Neuron (in vitro differentiated cells): ENCODE measurements around the gene ACAD9.
"Not testable (repeated sequence)": the region's sequence is repeated elsewhere in the genome, so short reads cannot be mapped to it uniquely, and the experiment has no call there.

Source experiments
- H2AFZ ChIP-seq: one replicate; pipeline ENCODE4 v1.6.1; 2013; ENCODE audit warnings: low read depth, mild to moderate bottlenecking, inconsistent platforms, low read length, moderate library complexity
- H3K27me3 ChIP-seq: one replicate; pipeline ENCODE4 v1.6.1; 2013; ENCODE audit warnings: low read length; ENCODE audit not compliant: insufficient read depth
- H3K36me3 ChIP-seq: one replicate; pipeline ENCODE4 v1.6.1; 2013; ENCODE audit warnings: low read length; ENCODE audit not compliant: insufficient read depth
- H3K4me1 ChIP-seq: one replicate; pipeline ENCODE4 v1.6.1; 2013; ENCODE audit warnings: low read length; ENCODE audit not compliant: insufficient read depth
- H3K4me3 ChIP-seq: 2 replicates; pipeline ENCODE4 v1.5.1; 2013; ENCODE audit warnings: mild to moderate bottlenecking, low read length, moderate library complexity
- H3K9me3 ChIP-seq: one replicate; pipeline ENCODE4 v1.6.1; 2013; ENCODE audit warnings: low read length

The ACAD9 gene

DNA sequence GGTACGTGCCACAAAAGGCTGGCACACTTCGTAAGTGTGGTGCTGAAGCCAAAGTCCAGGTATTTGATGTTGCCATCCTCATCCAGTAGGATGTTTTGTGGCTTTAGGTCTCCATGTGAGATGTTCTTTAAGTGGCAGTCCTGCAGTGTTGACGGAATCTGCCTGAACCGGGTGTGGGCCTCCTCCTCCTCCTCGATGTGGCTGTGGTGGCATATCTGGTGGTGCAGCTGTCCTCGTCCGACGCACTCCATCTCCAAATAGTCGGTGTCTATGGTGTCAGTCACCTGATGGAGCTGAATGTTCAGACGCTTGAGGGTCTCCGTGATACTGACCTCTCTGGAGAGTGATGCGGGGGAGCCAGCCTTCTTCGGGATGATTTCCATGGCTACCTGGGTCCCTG, 30.5 kb upstream of the ACAD9 start:
- peaks cover 5% of the 10 kb centered on the region for H3K4me1 ChIP-seq
- no peak overlapping the region for H3K4me3 ChIP-seq
- peaks cover 1% of the 10 kb centered on the region for H3K9me3 ChIP-seq
- H3K36me3 ChIP-seq = no peaks in the 10 kb centered on the region
- no peaks in the 10 kb centered on the region for H3K27me3 ChIP-seq
- no peak overlapping the region for H2AFZ ChIP-seq

DNA sequence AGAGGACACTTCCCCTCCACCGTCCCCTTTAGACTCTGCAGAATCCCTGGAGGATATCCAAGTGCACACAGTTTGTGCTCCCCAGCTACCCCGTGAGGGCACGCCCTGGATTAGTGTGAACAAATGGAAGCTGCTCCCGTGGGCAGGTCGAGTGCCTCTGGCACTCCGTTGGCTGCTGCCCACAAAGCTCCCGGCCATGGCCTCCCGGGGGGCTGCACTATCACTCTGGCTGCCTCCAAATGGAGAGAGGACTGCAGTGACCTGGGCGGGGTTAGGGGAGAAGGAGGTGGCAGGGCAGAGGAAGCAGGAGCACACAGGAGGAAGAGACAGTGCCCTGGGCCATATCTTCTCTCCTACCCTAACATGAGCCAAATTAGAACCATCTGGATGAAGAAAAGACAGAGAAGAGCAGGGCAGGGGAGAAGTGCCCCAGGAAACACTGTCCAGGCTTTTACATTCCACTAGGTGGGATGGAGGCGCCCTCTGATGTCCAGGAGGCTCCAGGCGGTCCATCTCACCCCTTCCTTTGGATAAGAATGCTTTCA, 29.4 kb upstream of the ACAD9 start:
- no peak overlapping the region for H2AFZ ChIP-seq
- no peaks in the 10 kb centered on the region for H3K36me3 ChIP-seq
- peaks cover 5% of the 10 kb centered on the region for H3K9me3 ChIP-seq
- H3K27me3 ChIP-seq = no peaks in the 10 kb centered on the region
- H3K4me1 ChIP-seq = peaks cover 5% of the 10 kb centered on the region
- no peak overlapping the region for H3K4me3 ChIP-seq

DNA sequence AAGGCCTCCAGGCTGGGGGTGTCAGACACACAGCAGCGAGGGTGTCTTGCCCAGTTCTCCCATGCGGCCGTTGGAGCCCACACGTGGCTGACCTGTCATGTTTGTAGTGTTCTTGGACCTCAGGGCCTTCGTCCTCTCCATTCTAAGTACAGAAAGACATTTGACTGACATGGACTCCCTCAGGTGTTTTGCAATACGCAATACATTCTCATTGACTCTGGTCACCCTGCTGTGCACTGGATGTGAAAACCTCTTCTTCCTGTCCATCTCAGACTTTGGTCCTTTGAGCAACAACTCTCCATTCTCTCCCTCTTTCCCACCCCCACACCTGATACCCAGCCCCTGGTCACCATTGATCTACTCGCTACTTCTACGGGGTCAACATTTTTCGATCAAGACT, 28.9 kb upstream of the ACAD9 start:
- Histone ChIP-seq H3K36me3 (no peaks in the 10 kb centered on the region), H3K4me1 (peaks cover 2% of the 10 kb centered on the region), H2AFZ (no peak overlapping the region), H3K9me3 (peaks cover 6% of the 10 kb centered on the region), H3K4me3 (no peak overlapping the region), H3K27me3 (no peaks in the 10 kb centered on the region)

DNA sequence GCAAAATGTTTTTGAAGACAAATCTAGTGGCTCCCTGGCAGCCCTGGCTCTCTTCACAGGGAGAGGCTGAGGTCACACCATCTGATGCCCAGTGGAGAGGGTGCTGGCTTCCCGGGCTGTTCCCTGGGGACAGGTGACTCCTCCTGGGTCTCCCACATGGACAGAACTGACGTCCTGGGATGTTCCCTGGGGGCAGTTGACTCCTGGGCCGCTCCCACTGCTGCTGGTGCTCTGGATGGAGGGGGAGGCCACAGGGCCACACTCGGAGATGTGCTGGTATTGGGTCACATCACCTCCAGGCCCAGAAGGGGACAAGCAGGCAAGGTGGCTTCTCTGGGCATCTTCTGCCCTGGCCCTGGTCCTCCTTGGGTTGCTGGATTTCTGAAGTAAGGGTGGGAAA, 27.8 kb upstream of the ACAD9 start:
- Histone ChIP-seq H2AFZ (no peak overlapping the region), H3K36me3 (no peaks in the 10 kb centered on the region), H3K4me1 (no peaks in the 10 kb centered on the region), H3K9me3 (peaks cover 8% of the 10 kb centered on the region), H3K27me3 (no peaks in the 10 kb centered on the region), H3K4me3 (no peak overlapping the region)

DNA sequence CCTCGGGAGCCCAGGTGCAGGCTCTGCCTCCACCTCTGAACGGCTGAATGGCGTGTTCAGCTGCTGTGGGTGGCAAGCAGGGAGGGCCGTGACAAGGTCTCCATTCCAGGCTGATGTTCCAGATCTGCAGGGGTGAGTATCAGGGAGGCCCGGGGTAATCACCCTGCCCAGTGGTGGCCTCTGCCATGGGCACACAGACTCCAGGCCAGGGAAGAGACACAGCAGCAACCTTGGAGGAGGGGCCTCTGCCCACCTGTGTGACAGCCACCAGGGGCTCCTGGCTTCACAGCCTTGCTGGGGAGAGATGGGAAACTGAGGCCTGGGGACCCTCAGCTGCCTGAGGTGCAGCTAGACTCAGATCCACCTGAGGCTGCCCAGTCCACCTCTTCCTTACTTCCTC, 25.6 kb upstream of the ACAD9 start:
- H3K4me1 ChIP-seq = no peaks in the 10 kb centered on the region
- peaks cover 18% of the 10 kb centered on the region for H3K9me3 ChIP-seq
- H2AFZ ChIP-seq = no peak overlapping the region
- H3K4me3 ChIP-seq = no peak overlapping the region
- H3K27me3 ChIP-seq = no peaks in the 10 kb centered on the region
- H3K36me3 ChIP-seq = no peaks in the 10 kb centered on the region

DNA sequence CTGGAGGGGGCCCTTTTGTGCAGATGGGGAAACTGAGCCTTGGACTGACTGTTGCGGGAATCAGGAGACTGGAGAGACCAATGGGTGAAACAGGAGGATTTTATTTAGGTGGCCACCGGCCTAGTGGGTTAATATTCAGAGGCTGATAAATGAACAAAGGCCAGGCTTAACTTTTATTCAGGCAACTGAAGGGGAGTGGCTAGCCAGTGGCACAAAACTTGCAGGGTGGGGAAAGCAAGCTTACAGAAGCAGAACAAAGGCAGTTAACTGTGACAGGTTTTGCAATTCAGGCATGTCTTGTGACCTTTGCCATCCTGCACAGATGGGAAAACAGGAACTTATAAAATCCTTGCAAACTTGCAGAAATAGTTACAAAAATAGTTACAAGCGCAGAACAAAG, 24.9 kb upstream of the ACAD9 start:
- Histone ChIP-seq H3K36me3 (no peaks in the 10 kb centered on the region), H2AFZ (no peak overlapping the region), H3K4me1 (no peaks in the 10 kb centered on the region), H3K9me3 (peaks cover 24% of the 10 kb centered on the region), H3K27me3 (no peaks in the 10 kb centered on the region), H3K4me3 (no peak overlapping the region)

DNA sequence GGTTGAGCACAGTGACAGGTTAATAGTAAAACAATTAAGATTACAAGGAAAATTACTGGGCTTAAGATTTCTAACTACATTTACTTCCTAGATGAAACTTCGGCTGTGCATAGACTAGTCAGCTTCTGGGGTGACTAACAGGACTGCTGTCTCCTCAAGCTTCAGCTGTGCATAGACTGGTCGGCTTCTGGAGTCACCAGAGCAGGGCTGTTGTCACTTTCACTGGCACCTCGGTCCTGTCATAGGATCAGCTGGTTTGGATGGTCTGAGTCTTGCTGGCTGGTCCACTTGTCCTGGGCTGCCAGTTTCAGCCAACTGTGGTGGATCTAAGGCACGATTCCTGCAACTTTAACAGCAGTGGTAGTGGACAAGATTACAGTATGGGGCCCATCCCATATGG, 23.9 kb upstream of the ACAD9 start:
- Histone ChIP-seq H3K4me1 (no peaks in the 10 kb centered on the region), H3K27me3 (no peaks in the 10 kb centered on the region), H3K9me3 (peaks cover 35% of the 10 kb centered on the region), H3K4me3 (no peak overlapping the region), H3K36me3 (no peaks in the 10 kb centered on the region), H2AFZ (no peak overlapping the region)

DNA sequence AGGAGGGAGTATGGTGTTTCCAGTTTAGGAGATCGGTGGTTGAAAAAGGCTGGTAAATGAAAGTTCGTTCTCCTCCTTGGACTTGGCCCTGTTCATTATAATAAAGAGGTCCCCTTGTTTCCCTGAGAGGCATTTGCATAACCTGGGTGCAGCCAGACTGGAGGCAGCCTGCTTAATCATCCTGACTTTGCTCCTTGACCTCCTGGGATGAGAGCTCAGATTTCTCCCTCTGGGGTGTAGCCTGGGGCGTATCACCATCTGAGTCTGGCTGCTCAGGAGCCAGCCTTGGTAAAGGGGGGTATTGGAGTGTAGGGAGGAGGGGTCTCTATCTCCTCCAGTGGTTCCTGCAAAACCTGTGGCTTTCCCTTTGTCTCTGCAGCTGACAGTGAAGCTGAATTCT, 21.3 kb upstream of the ACAD9 start:
- H3K4me3 ChIP-seq = no peak overlapping the region
- peaks cover 5% of the 10 kb centered on the region for H3K36me3 ChIP-seq
- no peaks in the 10 kb centered on the region for H3K4me1 ChIP-seq
- H3K9me3 ChIP-seq = peaks cover 44% of the 10 kb centered on the region
- H2AFZ ChIP-seq = no peak overlapping the region
- H3K27me3 ChIP-seq = no peaks in the 10 kb centered on the region

DNA sequence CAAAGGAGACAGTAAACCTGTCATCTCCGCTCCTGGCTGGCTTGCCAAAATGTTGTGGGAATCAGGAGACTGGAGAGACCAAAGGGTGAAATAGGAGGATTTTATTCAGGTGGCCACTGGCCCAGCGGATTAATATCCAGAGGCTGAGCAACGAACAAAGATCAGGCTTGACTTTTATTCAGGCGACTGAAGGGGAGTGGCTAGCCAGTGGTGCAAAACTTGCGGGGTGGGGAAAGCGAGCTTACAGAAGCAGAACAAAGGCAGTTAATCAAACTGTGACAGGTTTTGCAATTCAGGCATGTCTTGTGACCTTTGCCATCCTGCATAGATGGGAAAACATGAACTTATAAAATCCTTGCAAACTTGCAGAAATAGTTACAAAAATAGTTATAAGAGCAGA, 19.8 kb upstream of the ACAD9 start:
- Histone ChIP-seq H3K4me1 (peaks cover 4% of the 10 kb centered on the region), H3K4me3 (no peak overlapping the region), H2AFZ (no peak overlapping the region), H3K9me3 (peaks cover 38% of the 10 kb centered on the region), H3K36me3 (peaks cover 5% of the 10 kb centered on the region), H3K27me3 (no peaks in the 10 kb centered on the region)

DNA sequence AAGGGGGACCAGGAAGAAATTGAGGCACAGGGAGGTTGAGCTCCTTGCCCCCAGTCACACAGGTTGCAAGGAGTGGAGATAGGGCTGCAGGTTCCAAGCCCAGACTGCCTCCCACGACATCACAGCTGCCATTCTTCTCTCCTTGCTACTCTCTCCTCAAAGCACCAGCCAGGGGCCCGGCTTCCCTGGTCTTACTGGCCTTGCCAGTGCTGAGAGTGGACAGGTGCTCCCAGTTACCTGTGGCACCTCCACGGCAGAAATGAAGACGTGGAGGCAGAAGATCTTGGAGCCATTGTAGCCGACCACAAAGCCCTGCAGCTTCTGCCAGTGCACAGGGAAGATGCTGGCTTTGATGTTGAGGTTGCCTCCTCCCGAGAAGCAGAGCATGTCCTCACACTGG, 17.9 kb upstream of the ACAD9 start:
- Histone ChIP-seq H3K4me1 (peaks cover 11% of the 10 kb centered on the region), H3K27me3 (no peaks in the 10 kb centered on the region), H2AFZ (no peak overlapping the region), H3K9me3 (peaks cover 35% of the 10 kb centered on the region), H3K4me3 (no peak overlapping the region), H3K36me3 (peaks cover 5% of the 10 kb centered on the region)

DNA sequence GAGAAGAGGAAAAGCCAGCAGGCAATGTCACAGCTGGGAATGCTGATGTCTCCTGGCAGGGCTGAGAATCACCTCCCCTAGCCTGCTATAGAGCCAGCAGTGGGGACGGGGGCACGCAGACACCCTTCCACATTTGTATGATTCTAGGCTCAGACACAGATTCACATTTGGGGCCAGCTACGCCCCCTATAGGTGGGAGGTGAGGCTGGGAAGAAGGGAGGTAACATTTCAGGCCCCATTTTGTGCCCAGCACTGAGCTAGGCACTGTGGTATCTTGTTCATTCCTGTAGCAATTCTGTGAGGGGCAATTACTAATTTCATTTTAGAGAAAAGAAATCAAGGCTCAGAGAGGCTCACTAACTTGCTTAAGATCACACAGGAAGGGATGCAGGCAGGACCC, 15.9 kb upstream of the ACAD9 start:
- peaks cover 28% of the 10 kb centered on the region for H3K9me3 ChIP-seq
- peaks cover 11% of the 10 kb centered on the region for H3K4me1 ChIP-seq
- no peak overlapping the region for H3K4me3 ChIP-seq
- H3K36me3 ChIP-seq = peaks cover 5% of the 10 kb centered on the region
- H3K27me3 ChIP-seq = no peaks in the 10 kb centered on the region
- H2AFZ ChIP-seq = no peak overlapping the region

DNA sequence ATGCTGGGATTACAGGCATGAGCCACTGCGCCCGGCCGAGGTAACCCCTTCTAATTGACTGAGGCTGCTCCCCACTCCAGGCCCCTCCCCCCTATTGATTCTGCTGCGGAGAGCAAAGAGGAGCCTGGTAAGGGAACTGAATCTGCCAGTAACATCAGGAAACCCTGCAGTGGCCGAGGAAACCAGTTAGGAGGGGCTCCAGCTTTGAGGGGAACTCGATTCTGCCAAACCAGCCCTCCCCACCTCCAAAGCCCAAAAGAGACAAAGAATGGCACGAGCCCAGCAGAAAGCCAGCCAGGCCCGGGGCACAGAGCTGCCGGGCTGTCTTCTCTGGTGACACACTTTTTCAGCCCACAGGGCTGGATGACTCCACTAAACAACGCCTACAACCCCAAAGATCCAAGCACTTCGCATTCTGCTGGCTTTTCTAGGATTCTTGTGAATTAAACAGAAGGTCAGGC, 15.0 kb upstream of the ACAD9 start:
- H2AFZ ChIP-seq = no peak overlapping the region
- peaks cover 11% of the 10 kb centered on the region for H3K4me1 ChIP-seq
- peaks cover 5% of the 10 kb centered on the region for H3K36me3 ChIP-seq
- no peaks in the 10 kb centered on the region for H3K27me3 ChIP-seq
- peaks cover 20% of the 10 kb centered on the region for H3K9me3 ChIP-seq
- H3K4me3 ChIP-seq = no peak overlapping the region

DNA sequence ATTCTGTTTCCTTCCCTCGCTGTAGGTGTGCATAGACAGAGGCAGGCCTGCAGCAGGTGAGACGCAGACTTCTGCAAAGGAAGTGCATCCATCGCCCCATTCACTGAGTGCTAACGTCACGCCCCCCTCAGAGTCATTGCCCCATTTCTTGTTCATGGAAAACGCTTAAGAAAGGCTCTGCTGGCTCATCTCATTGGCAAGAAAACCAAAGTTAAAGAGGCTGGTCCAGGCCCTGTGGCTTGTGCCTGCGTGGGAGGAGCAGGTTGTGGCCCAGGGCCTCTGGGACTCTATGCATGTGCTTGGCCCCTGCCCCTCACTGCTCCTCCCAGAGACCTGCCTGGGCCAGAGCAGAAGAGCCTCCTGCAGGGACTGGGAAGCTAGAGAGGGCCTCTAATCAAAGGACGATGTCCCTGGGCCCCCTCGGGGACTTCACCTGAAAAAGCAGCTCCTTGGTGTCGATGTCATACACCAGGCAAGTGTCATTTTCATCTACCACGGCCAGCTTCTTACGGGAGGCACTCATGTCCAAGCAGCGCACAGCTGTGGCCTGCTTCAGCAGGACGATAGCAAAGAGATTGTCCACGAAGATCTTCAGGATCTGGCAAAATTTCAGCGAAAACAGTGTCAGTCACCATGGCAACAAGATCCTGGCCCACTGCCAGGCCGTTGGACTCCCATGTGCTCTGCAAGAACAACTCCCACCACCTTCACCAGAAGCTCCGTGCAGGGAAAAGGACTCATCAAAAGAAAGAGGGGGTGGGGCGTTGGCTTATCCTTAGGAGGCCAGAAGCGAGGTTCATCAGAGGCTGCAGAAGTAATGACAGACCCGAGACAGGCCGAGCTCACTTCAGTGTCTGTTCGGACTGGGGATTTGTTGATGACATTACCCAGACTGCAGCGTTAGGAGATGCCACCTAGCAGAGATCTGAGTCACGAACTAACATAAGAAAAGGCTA, 14.3 kb upstream of the ACAD9 start:
- H3K27me3 ChIP-seq, H3K36me3 ChIP-seq, H3K4me3 ChIP-seq, H2AFZ ChIP-seq: not testable (repeated sequence)
- H3K4me1 ChIP-seq = peaks cover 11% of the 10 kb centered on the region
- peaks cover 13% of the 10 kb centered on the region for H3K9me3 ChIP-seq
